NT2/D1 (cell line): ENCODE measurements around the gene KRTAP4-11.
"Not testable (repeated sequence)": the region's sequence is repeated elsewhere in the genome, so short reads cannot be mapped to it uniquely, and the experiment has no call there.

Source experiments
- DNase-seq: peaks from one replicate; pipeline ENCODE4 v3.0.0-alpha.2; 2011; ENCODE audit warnings: low read depth, low spot score
- H3K27me3 ChIP-seq: 2 replicates; pipeline ENCODE4 v1.6.0; 2011; ENCODE audit warnings: mild to moderate bottlenecking; ENCODE audit not compliant: insufficient read length, insufficient read depth
- H3K36me3 ChIP-seq: 2 replicates; pipeline ENCODE4 v1.6.1; 2011; ENCODE audit warnings: mild to moderate bottlenecking, low read length, mixed read lengths; ENCODE audit not compliant: insufficient read depth, insufficient read length
- H3K4me1 ChIP-seq: 2 replicates; pipeline ENCODE4 v1.5.1; 2011; ENCODE audit not compliant: insufficient read depth, insufficient read length
- H3K4me3 ChIP-seq: 2 replicates; pipeline ENCODE4 v1.5.1; 2011; ENCODE audit warnings: low read depth; ENCODE audit not compliant: insufficient read length
- H3K9ac ChIP-seq: 2 replicates; pipeline ENCODE4 v1.6.0; 2011; ENCODE audit warnings: low read depth; ENCODE audit not compliant: insufficient read length
- H3K9me3 ChIP-seq: 2 replicates; pipeline ENCODE4 v1.5.1; 2011; ENCODE audit warnings: mild to moderate bottlenecking, low read length; ENCODE audit not compliant: insufficient read depth
- SUZ12 ChIP-seq: IDR thresholded peaks from 2 replicates; pipeline ENCODE4 v1.6.1; 2011; ENCODE audit not compliant: insufficient read length, insufficient read depth; ENCODE audit errors: extremely low read depth
- YY1 ChIP-seq: IDR thresholded peaks from 2 replicates; pipeline ENCODE4 v1.6.1; 2011; ENCODE audit not compliant: insufficient read length, insufficient read depth
- ZNF274 ChIP-seq: IDR thresholded peaks from 2 replicates; pipeline ENCODE4 v1.6.1; 2011; ENCODE audit warnings: mild to moderate bottlenecking, low read depth, low read length

KRTAP4-11 gene

GRCh38 chr17:41149652-41149985 is 31.4 kb upstream of the KRTAP4-11 start, which contains the start of gene KRTAP4-5:
Gene KRTAP4-5, minus strand, starts transcription at chr17:41149825. Its CDS starts 58 bp downstream, at chr17:41149767.
- no peak for TF ChIP-seq YY1
- TF ChIP-seq SUZ12, result no peak
- TF ChIP-seq ZNF274, result no peak
- H3K27me3 ChIP-seq, result no peaks in the 10 kb centered on the region
- H3K9me3 ChIP-seq, result no peaks in the 10 kb centered on the region
- H3K4me1 ChIP-seq, result no peaks in the 10 kb centered on the region
- no peak within 1 kb of the TSS for H3K4me3 ChIP-seq
- no peak for DNase-seq
- no peak within 1 kb of the TSS for H3K9ac ChIP-seq
- H3K36me3 ChIP-seq, result no peaks in the 10 kb centered on the region

DNA sequence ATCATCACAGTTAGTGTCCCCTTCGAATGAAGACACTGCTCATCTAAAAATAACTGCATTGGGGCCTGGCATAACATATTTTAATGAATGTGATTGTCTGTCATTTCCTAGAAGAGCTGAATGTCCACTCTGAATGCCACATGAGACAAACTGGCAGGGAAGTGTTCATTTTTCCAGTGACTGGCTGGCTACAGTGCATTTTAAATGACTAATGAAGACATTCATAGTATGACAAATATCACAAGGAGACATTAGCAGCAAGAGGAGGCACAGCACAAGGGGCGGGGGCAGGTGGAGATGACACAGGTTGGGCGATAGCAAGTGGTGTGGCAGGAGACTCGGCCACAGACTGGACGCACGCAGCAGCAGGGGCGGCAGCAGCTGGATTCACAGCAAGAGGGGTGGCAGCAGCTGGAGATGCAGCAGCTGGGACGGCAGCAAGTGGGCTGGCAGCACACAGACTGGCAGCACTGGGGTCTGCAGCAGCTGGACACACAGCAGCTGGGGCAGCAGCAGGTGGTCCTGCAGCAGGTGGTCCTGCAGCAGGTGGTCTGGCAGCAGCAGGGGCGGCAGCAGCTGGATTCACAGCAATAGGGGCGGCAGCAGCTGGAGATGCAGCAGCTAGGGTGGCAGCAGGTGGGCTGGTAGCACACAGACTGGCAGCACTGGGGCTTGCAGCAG is 30.9 kb upstream of the KRTAP4-11 start:
- DNase-seq, H3K9me3 ChIP-seq, H3K36me3 ChIP-seq, H3K9ac ChIP-seq, H3K4me3 ChIP-seq, H3K4me1 ChIP-seq, H3K27me3 ChIP-seq: not testable (repeated sequence)

- DNase-seq, result no peak
- H3K36me3 ChIP-seq, result no peaks in the 10 kb centered on the region
- no peak overlapping the region for H3K9ac ChIP-seq
- H3K4me3 ChIP-seq, result no peak overlapping the region
- no peaks in the 10 kb centered on the region for H3K4me1 ChIP-seq
- TF ChIP-seq SUZ12 (no peak), ZNF274 (no peak), YY1 (no peak)
- no peaks in the 10 kb centered on the region for H3K27me3 ChIP-seq
- H3K9me3 ChIP-seq, result peaks cover 9% of the 10 kb centered on the region; the same call in 1 of the 2 replicates
Measured at GRCh38 chr17:41147531-41148204, 29.5 kb upstream of the KRTAP4-11 start.

DNA sequence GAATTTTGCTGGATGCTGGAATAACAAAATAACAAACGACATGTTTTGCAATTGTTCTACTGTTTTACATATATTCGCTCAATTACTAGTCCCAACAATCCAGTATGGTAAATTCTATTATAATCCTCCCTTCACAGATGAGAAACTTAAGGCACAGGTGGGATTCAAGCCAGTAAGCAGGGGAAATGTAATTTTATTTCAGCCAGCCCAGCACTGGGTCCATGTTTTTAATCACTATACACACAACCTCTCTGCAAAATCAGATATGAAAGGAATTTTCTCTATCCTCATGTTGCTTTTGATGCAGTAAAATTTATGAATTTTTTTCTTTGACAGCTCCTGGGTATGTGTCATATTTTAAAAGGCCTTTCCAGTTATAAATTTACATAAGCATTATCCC is 27.1 kb upstream of the KRTAP4-11 start:
- Histone ChIP-seq H3K27me3 (no peaks in the 10 kb centered on the region), H3K9me3 (peaks cover 14% of the 10 kb centered on the region), H3K9ac (no peak overlapping the region), H3K36me3 (no peaks in the 10 kb centered on the region), H3K4me3 (no peak overlapping the region), H3K4me1 (no peaks in the 10 kb centered on the region)
- TF ChIP-seq ZNF274 (no peak), SUZ12 (no peak), YY1 (no peak)
- no peak for DNase-seq

DNA sequence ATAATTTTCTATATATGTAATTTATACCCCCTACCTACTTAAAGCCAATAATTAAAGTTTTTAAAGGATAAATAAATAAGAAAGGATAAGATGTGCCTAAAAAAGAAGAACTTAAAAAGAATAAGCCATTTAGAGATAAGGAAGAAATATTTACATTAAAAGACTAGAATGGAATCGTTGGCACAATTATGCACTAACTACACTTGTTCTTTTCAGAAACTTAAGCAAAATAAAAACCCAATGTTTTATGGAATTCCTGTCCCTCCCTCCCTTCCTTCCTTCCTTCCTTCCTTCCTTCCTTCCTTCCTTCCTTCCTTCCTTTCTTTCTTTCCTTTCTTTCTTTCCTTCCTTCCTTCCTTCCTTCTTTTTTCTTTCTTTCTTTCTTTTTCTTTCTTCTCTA is 26.7 kb upstream of the KRTAP4-11 start:
- no peaks in the 10 kb centered on the region for H3K36me3 ChIP-seq
- peaks cover 18% of the 10 kb centered on the region for H3K9me3 ChIP-seq
- TF ChIP-seq SUZ12 (no peak), ZNF274 (no peak), YY1 (no peak)
- DNase-seq, result no peak
- H3K27me3 ChIP-seq, result no peaks in the 10 kb centered on the region
- H3K9ac ChIP-seq, result no peak overlapping the region
- no peaks in the 10 kb centered on the region for H3K4me1 ChIP-seq
- no peak overlapping the region for H3K4me3 ChIP-seq

DNA sequence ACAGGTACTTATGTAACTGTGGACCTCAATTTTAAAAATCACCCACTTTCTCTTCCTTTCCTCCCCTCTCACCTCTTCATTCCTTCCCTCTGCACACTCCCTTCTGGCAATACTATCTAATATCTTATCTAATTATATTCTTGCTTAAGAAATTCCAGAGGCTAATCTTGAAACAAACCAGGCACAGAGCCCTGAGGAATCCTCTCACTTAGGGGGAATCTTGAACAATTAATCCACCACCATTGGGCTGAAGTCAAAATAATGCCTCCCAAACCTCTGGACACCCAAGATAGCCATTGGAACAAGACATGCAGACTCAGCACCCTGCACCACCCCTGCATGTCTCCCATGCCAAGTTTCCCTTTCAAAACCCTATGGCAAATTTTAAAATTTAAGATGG is 23.2 kb upstream of the KRTAP4-11 start:
- DNase-seq, result no peak
- H3K9ac ChIP-seq, result no peak overlapping the region
- no peaks in the 10 kb centered on the region for H3K36me3 ChIP-seq
- H3K4me3 ChIP-seq, result no peak overlapping the region
- H3K9me3 ChIP-seq, result peaks cover 21% of the 10 kb centered on the region
- no peak for TF ChIP-seq YY1
- TF ChIP-seq SUZ12, result no peak
- TF ChIP-seq ZNF274, result no peak
- no peaks in the 10 kb centered on the region for H3K4me1 ChIP-seq
- no peaks in the 10 kb centered on the region for H3K27me3 ChIP-seq

- Histone ChIP-seq H3K9me3 (peaks cover 21% of the 10 kb centered on the region), H3K36me3 (no peaks in the 10 kb centered on the region), H3K4me1 (no peaks in the 10 kb centered on the region), H3K27me3 (no peaks in the 10 kb centered on the region), H3K9ac (no peak within 1 kb of the TSS), H3K4me3 (no peak within 1 kb of the TSS)
- DNase-seq, result no peak
- TF ChIP-seq YY1 (no peak), SUZ12 (no peak), ZNF274 (no peak)
Measured at GRCh38 chr17:41140360-41141131, 22.4 kb upstream of the KRTAP4-11 start, which contains the start of gene KRTAP4-6. Gene KRTAP4-6, minus strand, starts transcription at chr17:41140544. Its CDS starts 57 bp downstream, at chr17:41140487.

DNA sequence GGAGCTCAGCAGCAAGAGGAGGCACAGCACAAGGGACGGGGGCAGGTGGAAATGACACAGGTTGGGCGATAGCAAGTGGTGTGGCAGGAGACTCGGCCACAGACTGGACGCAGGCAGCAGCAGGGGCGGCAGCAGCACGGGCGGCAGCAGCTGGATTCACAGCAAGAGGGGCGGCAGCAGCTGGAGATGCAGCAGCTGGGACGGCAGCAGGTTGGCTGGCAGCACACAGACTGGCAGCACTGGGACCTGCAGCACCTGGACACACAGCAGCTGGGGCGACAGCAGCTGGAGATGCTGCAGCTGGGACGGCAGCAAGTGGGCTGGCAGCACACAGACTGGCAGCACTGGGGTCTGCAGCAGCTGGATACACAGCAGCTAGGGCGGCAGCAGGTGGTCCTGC is 21.7 kb upstream of the KRTAP4-11 start:
- DNase-seq, result not testable (repeated sequence)

More for the DNA sequence above, 21.7 kb upstream of the KRTAP4-11 start:
- H3K36me3 ChIP-seq, H3K4me1 ChIP-seq, H3K4me3 ChIP-seq, H3K27me3 ChIP-seq, H3K9ac ChIP-seq: not testable (repeated sequence)
- peaks cover 21% of the 10 kb centered on the region for H3K9me3 ChIP-seq
